GM23338 (cell line): ENCODE results near the gene ZNF490. TPM values are rescaled to one million over a fixed set of nuclear protein-coding genes. Genes with fewer than 3 reads are reported as not detected.

Source experiments
- ATAC-seq: fragments of 200-7000 bp; cut with Tn5 transposase; 3 replicates; pipeline ENCODE4 v1.9.1; 2020
- DNase-seq: peaks from one replicate; pipeline ENCODE4 v3.0.0-alpha.2; 2015; ENCODE audit warnings: low spot score
- H2AFZ ChIP-seq: fragments of 200-600 bp; sonication (generic); 2 replicates; pipeline ENCODE4 v1.8.0; 2016; ENCODE audit warnings: antibody characterized with exemption, mild to moderate bottlenecking, moderate library complexity
- H3F3A ChIP-seq: fragments of 200-600 bp; sonication (generic); replicated peaks from 2 replicates; pipeline ENCODE4 v1.8.0; 2017; ENCODE audit warnings: antibody characterized with exemption, mixed run types, low read depth
- H3K27ac ChIP-seq: fragments of 200-600 bp; sonication (generic); 2 replicates; pipeline ENCODE4 v1.6.1; 2016; ENCODE audit warnings: low read depth
- H3K27me3 ChIP-seq: fragments of 200-600 bp; sonication (generic); 2 replicates; pipeline ENCODE4 v1.8.0; 2016; ENCODE audit warnings: mild to moderate bottlenecking, mixed run types, moderate library complexity; ENCODE audit not compliant: insufficient read depth
- H3K36me3 ChIP-seq: fragments of 200-600 bp; sonication (generic); 2 replicates; pipeline ENCODE4 v1.8.0; 2016; ENCODE audit warnings: mild to moderate bottlenecking; ENCODE audit not compliant: insufficient read depth
- H3K4me1 ChIP-seq: fragments of 200-600 bp; sonication (generic); 2 replicates; pipeline ENCODE4 v1.8.0; 2016; ENCODE audit warnings: mild to moderate bottlenecking, moderate library complexity; ENCODE audit not compliant: insufficient read depth
- H3K4me2 ChIP-seq: fragments of 200-600 bp; sonication (generic); 2 replicates; pipeline ENCODE4 v1.7.1; 2017; ENCODE audit warnings: mixed run types
- H3K4me3 ChIP-seq: fragments of 200-600 bp; sonication (generic); 2 replicates; pipeline ENCODE4 v1.6.1; 2016; ENCODE audit warnings: mixed run types
- H3K79me2 ChIP-seq: fragments of 200-600 bp; sonication (generic); replicated peaks from 2 replicates; pipeline ENCODE4 v1.8.0; 2017; ENCODE audit warnings: mild to moderate bottlenecking; ENCODE audit not compliant: insufficient read depth
- H3K9me2 ChIP-seq: fragments of 200-600 bp; sonication (generic); 2 replicates; pipeline ENCODE4 v1.8.0; 2017; ENCODE audit not compliant: insufficient read depth
- H4K20me1 ChIP-seq: fragments of 200-600 bp; sonication (generic); replicated peaks from 2 replicates; pipeline ENCODE4 v1.8.0; 2017; ENCODE audit warnings: mild to moderate bottlenecking; ENCODE audit not compliant: insufficient read depth
- H3K27ac Mint-ChIP-seq: 2 replicates; pipeline ENCODE4 v1.8.0; 2020; ENCODE audit warnings: inconsistent platforms, mild to moderate bottlenecking, moderate library complexity, mixed read lengths
- H3K27me3 Mint-ChIP-seq: 3 replicates; pipeline ENCODE4 v1.8.0; 2022; ENCODE audit warnings: low read depth, mild to moderate bottlenecking, moderate library complexity, mixed read lengths, inconsistent platforms; ENCODE audit not compliant: insufficient read depth, poor library complexity
- H3K36me3 Mint-ChIP-seq: 3 replicates; pipeline ENCODE4 v1.8.0; 2021; ENCODE audit warnings: low read depth, mild to moderate bottlenecking, inconsistent platforms, moderate library complexity, mixed read lengths
- H3K4me1 Mint-ChIP-seq: 3 replicates; pipeline ENCODE4 v1.8.0; 2020; ENCODE audit warnings: mild to moderate bottlenecking, inconsistent platforms, mixed read lengths
- H3K4me3 Mint-ChIP-seq: 3 replicates; pipeline ENCODE4 v1.8.0; 2021; ENCODE audit warnings: moderate library complexity, mild to moderate bottlenecking, inconsistent platforms, mixed read lengths
- H3K9me3 Mint-ChIP-seq: 3 replicates; pipeline ENCODE4 v1.8.0; 2020; ENCODE audit warnings: moderate library complexity, mild to moderate bottlenecking, inconsistent platforms, mixed read lengths
- CREB1 ChIP-seq: fragments of 250-450 bp; sonication (Bioruptor Pico); IDR thresholded peaks from 2 replicates; pipeline ENCODE4 v1.5.0; 2020; ENCODE audit warnings: low read depth, mild to moderate bottlenecking, moderate library complexity
- EZH2 ChIP-seq: fragments of 200-600 bp; sonication (generic); IDR thresholded peaks from one replicate; pipeline ENCODE4 v1.8.0; 2017; ENCODE audit warnings: antibody characterized with exemption, mild to moderate bottlenecking, low read depth; ENCODE audit not compliant: unreplicated experiment
- EZH2phosphoT487 ChIP-seq: fragments of 200-600 bp; sonication (generic); IDR thresholded peaks from one replicate; pipeline ENCODE4 v1.8.1; 2018; ENCODE audit warnings: antibody characterized with exemption; ENCODE audit not compliant: unreplicated experiment
- JUNB ChIP-seq: IDR thresholded peaks from one replicate; pipeline ENCODE4 v1.6.1; 2016; ENCODE audit warnings: antibody characterized with exemption; ENCODE audit not compliant: unreplicated experiment
- NANOG ChIP-seq: IDR thresholded peaks from 2 replicates; pipeline ENCODE4 v1.6.1; 2016; ENCODE audit warnings: antibody characterized with exemption, borderline replicate concordance
- POLR2AphosphoS5 ChIP-seq: IDR thresholded peaks from 2 replicates; pipeline ENCODE4 v1.6.1; 2016; ENCODE audit warnings: antibody characterized with exemption, low read depth
- STAT1 ChIP-seq: IDR thresholded peaks from one replicate; pipeline ENCODE4 v1.6.1; 2016; ENCODE audit warnings: antibody characterized with exemption; ENCODE audit not compliant: unreplicated experiment
- ZNF331 ChIP-seq: fragments of 250-450 bp; sonication (Bioruptor Pico); IDR thresholded peaks from 2 replicates; pipeline ENCODE4 v1.5.0; 2020; ENCODE audit warnings: low read depth, mild to moderate bottlenecking, moderate library complexity
- polyA plus RNA-seq: library from polyadenylated mRNA; unstranded; fragments of >200 nt; fragmentation: Nextera tagmentation; extraction: Ambion mirVana; gene quantifications from 2 replicates; pipeline ENCODE4 v1.2.1, GENCODE V29; 2016
- total RNA-seq: library from RNA; depleted of rRNA; stranded (reverse); fragments of >200 nt; shearing (Covaris generic); gene quantifications from 2 replicates; pipeline ENCODE4 v1.2.3, GENCODE V29; 2014
- TF ChIP-seq, protein P1 (sequence below), 2 experiments: fragments of 200-600 bp in 1 of 2; sonication (generic) in 1 of 2; conservative IDR thresholded peaks; 2 replicates each; pipeline versions ENCODE4 v1.5.1 to v1.6.1; 2016 to 2017; ENCODE audit warnings: antibody characterized with exemption in 2 of 2, low read depth in 2 of 2, mild to moderate bottlenecking in 2 of 2, moderate library complexity in 1 of 2
- TF ChIP-seq, protein P2 (sequence below): IDR thresholded peaks from one replicate; pipeline ENCODE4 v1.6.1; 2018; ENCODE audit warnings: antibody characterized with exemption; ENCODE audit not compliant: unreplicated experiment
- TF ChIP-seq, protein P3 (sequence below): IDR thresholded peaks from 2 replicates; pipeline ENCODE4 v1.6.1; 2016; ENCODE audit warnings: antibody characterized with exemption

Gene ZNF490
- total and polyA plus RNA-seq, 2 experiments from 2014 or later = 1.4 to 7.3 TPM

DNA sequence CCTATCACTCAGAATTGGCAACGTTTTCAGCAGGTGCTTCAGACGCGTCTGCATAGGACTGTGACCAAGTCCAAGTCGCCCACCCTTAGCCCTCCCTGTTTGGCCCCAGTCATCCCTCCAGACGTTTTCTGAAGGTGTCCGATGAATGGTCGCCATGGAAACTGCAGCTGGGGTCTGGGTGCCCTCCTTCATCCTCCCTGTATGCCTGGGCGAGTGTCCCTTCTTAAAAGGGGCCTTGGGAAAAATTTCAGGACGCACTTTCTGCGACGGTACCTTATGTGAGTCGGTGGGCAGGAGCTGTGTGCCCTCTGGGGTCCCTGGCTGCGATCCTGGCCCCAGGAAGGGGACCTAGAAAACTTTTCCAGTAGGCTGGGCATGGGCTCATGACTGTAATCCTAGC, 30.8 kb upstream of the ZNF490 start (continued):
- TF ChIP-seq, protein P1, sequence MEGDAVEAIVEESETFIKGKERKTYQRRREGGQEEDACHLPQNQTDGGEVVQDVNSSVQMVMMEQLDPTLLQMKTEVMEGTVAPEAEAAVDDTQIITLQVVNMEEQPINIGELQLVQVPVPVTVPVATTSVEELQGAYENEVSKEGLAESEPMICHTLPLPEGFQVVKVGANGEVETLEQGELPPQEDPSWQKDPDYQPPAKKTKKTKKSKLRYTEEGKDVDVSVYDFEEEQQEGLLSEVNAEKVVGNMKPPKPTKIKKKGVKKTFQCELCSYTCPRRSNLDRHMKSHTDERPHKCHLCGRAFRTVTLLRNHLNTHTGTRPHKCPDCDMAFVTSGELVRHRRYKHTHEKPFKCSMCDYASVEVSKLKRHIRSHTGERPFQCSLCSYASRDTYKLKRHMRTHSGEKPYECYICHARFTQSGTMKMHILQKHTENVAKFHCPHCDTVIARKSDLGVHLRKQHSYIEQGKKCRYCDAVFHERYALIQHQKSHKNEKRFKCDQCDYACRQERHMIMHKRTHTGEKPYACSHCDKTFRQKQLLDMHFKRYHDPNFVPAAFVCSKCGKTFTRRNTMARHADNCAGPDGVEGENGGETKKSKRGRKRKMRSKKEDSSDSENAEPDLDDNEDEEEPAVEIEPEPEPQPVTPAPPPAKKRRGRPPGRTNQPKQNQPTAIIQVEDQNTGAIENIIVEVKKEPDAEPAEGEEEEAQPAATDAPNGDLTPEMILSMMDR (conservative IDR thresholded peaks at IDR 0.05; ENCODE audit: low read depth in 2 of 2) = no peak
- TF ChIP-seq CREB1 (CRISPR knock-in tag) (no peak), JUNB (no peak), ZNF331 (CRISPR knock-in tag) (no peak), EZH2 (no peak), EZH2phosphoT487 (no peak), POLR2AphosphoS5 (no peak), NANOG (no peak), STAT1 (no peak)
- TF ChIP-seq, protein P2, sequence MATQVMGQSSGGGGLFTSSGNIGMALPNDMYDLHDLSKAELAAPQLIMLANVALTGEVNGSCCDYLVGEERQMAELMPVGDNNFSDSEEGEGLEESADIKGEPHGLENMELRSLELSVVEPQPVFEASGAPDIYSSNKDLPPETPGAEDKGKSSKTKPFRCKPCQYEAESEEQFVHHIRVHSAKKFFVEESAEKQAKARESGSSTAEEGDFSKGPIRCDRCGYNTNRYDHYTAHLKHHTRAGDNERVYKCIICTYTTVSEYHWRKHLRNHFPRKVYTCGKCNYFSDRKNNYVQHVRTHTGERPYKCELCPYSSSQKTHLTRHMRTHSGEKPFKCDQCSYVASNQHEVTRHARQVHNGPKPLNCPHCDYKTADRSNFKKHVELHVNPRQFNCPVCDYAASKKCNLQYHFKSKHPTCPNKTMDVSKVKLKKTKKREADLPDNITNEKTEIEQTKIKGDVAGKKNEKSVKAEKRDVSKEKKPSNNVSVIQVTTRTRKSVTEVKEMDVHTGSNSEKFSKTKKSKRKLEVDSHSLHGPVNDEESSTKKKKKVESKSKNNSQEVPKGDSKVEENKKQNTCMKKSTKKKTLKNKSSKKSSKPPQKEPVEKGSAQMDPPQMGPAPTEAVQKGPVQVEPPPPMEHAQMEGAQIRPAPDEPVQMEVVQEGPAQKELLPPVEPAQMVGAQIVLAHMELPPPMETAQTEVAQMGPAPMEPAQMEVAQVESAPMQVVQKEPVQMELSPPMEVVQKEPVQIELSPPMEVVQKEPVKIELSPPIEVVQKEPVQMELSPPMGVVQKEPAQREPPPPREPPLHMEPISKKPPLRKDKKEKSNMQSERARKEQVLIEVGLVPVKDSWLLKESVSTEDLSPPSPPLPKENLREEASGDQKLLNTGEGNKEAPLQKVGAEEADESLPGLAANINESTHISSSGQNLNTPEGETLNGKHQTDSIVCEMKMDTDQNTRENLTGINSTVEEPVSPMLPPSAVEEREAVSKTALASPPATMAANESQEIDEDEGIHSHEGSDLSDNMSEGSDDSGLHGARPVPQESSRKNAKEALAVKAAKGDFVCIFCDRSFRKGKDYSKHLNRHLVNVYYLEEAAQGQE = no peak
- TF ChIP-seq, protein P3, sequence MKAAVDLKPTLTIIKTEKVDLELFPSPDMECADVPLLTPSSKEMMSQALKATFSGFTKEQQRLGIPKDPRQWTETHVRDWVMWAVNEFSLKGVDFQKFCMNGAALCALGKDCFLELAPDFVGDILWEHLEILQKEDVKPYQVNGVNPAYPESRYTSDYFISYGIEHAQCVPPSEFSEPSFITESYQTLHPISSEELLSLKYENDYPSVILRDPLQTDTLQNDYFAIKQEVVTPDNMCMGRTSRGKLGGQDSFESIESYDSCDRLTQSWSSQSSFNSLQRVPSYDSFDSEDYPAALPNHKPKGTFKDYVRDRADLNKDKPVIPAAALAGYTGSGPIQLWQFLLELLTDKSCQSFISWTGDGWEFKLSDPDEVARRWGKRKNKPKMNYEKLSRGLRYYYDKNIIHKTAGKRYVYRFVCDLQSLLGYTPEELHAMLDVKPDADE = no peak

DNA sequence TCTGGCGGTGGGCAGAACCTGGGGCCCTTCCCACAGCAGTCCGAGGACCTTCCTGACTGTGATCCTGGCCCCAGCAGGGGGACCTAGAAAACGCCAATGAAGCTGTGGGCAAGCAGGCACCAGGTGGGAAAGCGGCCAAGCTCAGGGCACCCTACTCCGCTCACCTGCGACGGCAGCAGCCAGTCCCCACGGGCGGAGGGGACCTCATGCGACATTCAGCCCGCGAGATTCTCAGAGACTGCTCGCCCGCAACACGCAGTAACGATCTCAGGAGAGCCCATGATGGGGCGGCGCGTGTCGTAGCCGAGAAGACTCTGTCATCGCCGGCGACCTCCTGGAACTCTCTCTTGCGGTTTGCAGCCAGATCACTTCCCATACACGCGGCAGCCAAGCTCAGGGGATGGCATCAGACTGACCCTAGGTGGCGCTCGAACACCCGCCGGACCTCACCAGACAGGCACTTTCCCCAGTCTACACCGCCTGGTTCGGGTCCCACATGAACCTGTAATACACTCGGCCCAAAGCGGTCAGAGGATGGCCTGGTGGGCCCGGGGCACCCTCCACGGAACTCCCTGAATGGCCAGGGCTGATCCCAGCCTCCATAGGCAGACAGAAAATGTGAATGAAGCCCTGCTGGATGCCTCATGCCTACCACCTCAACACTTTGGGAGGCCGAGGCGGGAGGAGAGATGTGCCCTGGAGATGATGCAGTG, 29.4 kb upstream of the ZNF490 start:
- Mint-ChIP-seq H3K4me1 (no peaks in the 10 kb centered on the region; the same call in 2 of the 3 replicates), H3K4me3 (peak overlapping the region; percentile 71), H3K27ac (no peak overlapping the region), H3K36me3 (no peaks in the 10 kb centered on the region), H3K9me3 (peaks cover 2% of the 10 kb centered on the region; the same call in 1 of the 3 replicates), H3K27me3 (peaks cover 18% of the 10 kb centered on the region)
- H3K36me3 ChIP-seq = no peaks in the 10 kb centered on the region
- H3K4me3 ChIP-seq = peak overlapping the region; percentile 53
- peak overlapping the region; percentile 70 for H3K4me2 ChIP-seq
- H3K27ac ChIP-seq = no peak overlapping the region
- H3K27me3 ChIP-seq = no peaks in the 10 kb centered on the region
- peak; percentile 92 for DNase-seq
- H3K79me2 ChIP-seq = no peaks in the 10 kb centered on the region
- peak overlapping the region; percentile 81; the same call in 1 of the 2 replicates for H2AFZ ChIP-seq
- ATAC-seq = peak; percentile 96
- H3K4me1 ChIP-seq = no peaks in the 10 kb centered on the region
- H3K9me2 ChIP-seq = no peaks in the 10 kb centered on the region; the same call in 1 of the 2 replicates
- 0 out of 2 replicates have a peak, but pooled peaks cover 5% of the 10 kb centered on the region for H3F3A ChIP-seq
- H4K20me1 ChIP-seq = no peaks in the 10 kb centered on the region
- TF ChIP-seq NANOG (no peak), JUNB (no peak), STAT1 (no peak), CREB1 (CRISPR knock-in tag) (peak; percentile 63; the same call in 1 of the 2 replicates)
- TF ChIP-seq, protein P2 = no peak
- TF ChIP-seq, protein P1 (conservative IDR thresholded peaks at IDR 0.05; ENCODE audit: low read depth in 2 of 2) = peak; percentile 74 to 92
